AML-193 (cell line): ENCODE results near the gene FBLN7.
"Not testable (repeated sequence)": the region's sequence is repeated elsewhere in the genome, so short reads cannot be mapped to it uniquely, and the experiment has no call there.

Source experiments
- DNase-seq, 2 experiments: peaks; one replicate each; lab custom pipeline; 2025; lab: John Stamatoyannopoulos, UW

The FBLN7 gene, protein sequence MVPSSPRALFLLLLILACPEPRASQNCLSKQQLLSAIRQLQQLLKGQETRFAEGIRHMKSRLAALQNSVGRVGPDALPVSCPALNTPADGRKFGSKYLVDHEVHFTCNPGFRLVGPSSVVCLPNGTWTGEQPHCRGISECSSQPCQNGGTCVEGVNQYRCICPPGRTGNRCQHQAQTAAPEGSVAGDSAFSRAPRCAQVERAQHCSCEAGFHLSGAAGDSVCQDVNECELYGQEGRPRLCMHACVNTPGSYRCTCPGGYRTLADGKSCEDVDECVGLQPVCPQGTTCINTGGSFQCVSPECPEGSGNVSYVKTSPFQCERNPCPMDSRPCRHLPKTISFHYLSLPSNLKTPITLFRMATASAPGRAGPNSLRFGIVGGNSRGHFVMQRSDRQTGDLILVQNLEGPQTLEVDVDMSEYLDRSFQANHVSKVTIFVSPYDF

DNA sequence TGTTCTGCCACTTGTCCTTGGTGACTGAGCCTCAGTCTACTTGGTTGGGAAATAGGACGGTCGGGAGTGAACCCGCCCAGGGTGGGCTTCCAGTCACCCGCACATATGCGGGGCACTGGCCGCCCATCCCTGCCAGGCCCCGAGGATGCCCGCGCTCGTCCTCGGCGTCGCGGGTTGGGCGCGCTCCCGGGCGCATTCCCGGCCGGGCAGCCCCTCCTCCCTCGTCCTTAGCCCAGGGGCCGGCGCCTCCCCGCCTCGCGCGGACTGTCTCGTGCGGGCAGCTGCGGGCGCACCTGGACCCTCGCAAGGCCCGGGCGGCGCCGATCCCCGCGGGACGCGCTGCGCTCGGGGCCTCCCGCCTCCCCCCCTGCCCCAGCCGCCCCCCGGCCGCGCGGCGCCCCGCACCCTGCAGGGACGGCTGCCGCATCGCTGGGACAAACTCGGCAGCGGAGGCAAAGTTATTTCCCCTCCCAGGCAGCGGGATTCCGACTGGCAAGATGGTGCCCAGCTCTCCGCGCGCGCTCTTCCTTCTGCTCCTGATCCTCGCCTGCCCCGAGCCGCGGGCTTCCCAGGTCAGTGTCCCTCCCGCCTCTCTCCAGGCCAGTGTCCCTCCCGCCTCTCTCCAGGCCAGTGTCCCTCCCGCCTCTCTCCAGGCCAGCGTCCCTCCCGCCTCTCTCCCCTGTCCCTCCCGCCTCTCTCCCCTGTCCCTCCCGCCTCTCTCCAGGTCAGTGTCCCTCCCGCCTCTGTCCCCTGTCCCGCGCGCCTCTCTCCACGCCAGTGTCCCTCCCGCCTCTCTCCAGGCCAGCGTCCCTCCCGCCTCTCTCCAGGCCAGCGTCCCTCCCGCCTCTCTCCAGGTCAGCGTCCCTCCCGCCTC, at the start of gene FBLN7:
Gene FBLN7, plus strand, starts transcription at position 227 of the 874 bp plus-strand sequence. Its CDS starts 271 bp downstream, at position 498.
- no peak for DNase-seq

DNA sequence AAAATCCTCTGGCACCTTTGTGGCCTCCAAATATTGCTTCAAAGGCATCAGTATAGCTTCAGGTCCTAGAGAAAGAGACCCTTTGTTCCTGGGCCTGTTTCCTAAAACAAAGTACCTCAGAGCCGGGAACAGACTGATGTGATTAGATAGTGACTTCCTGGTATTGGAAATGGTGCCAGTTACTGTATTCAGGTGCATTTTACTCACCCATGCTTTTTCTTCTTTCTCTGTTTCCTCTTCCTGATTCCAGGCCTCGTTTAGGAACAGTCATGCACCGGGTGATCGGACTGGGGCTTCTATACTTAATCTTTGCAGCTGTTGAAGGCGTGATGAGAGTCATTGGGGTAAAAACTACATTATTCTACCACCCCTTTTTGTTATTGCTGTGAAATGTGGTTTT, 48.8 kb upstream of the FBLN7 start:
- DNase-seq: no peak

DNA sequence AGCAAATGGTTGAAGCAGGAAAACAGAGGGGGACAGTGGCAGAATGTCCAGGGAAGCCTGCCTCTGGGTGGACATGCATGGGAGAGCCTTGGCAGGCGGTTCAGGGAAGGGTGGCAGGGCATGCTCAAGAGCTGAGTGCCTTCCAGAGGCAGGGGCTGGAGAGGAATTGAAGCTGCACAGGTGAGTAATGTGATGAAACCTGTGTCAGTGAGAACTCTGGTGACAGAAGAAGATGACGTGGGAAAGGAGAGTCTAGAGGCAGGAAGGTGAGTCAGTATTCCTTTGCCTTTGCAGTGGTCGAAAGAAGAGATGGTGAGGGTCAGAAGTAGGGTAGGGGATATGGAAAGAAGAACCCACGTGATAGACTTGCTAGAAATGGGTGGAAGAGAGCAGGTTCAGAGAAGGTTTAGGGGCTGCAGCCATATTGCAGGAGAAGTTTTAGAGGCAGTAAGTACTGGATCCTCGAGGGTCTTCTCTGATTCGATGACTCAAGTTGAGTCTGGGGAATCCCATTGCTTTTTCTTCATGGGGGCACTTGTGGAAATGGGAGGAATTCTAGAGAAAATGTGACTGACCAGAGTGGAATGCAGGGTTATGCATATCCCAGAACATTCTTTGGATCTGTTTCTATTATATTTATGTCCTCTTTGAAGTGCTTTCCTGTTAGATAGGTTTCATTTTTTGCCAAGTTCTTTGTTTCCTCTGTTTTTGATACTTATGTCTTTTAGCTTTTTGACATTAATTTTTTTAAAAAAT, 45.7 kb upstream of the FBLN7 start:
- no peak for DNase-seq

DNA sequence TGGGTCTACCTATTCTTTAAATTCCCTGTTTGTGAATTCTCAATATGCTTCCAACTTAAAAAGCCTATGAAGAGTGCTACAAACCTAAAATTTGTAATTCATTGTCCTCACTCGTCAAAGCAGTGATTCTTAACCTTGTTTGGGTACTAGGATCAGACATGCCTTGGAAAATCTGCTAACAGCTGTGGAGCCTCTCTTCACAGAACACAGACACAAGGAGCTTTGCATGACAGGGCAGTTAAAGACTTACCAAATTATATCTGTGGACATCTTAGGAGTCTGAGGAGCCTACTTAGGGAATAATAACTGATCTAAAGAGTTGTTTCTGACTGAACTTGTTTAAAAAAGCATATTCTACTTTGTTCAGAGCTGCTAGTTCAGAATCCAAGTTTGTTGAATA, 45.0 kb upstream of the FBLN7 start:
- no peak for DNase-seq

DNA sequence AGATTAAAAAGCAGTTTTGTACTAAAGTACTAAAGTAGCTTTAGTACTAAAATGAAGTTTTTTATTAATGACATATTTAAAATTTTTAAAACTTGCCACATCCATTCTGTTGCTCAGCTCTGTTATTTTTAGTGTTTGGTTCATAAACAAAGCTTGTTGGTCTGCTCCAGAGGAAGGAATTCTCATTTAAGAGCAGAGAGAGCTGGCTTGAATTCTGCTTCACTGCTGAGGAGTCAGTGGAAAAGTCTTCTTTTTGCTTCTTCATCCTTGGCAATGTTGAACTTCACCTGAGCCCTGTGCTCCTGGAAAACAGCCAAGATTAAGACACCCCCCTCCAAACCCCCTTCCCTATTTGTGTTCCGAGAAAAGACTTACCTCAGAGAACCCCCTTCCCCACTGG, 42.5 kb upstream of the FBLN7 start:
- DNase-seq: no peak

DNA sequence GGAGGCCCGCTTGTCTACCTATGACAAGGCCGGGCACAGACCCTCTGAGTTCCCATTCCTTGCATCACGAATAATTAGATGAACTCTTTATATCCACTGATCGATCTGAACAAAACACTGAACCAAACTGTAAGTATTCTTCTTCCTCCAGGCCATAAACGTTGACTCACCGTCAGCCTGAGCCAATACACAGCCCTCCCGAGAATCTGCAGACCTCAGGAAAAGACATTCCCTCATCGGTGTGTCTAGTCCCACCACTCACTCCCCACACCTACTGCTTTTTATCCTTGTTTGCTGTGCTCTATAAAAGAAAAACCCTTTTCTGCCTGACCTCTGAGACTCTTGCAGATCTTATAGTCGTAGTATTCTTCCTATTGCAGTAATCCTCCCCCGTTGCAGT, 42.1 kb upstream of the FBLN7 start:
- DNase-seq: no peak

DNA sequence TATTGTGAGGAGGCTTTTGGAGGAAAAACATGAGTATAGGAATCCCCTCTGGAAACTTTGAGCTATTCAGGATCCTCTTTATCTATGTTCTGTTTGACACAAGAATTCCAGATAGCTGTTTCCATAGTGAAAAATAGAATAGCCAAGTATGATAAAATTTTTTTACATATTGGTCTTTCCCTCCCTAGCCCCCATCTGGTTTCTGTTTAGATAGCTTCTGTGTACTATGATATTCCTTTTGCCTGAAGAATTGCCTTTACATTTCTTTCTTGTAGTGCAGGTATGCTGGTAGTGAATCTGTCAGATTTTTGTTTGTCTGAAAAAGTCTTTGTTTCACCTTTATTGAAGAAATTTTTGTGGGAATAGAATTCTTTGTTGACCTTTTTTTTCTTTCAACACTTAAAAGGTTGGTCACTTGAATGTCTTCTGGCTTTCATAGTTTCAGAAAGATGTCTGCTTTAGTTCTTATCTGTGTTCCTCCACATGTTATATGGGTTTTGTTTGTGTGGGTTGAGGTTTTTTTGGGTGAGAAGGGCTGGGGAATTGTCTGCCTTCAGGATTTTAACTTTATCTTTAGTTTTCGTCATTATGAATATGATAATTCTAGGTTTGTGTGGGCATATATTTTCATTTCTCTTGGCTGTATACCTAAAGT, 29.9 kb upstream of the FBLN7 start:
- DNase-seq: no peak

DNA sequence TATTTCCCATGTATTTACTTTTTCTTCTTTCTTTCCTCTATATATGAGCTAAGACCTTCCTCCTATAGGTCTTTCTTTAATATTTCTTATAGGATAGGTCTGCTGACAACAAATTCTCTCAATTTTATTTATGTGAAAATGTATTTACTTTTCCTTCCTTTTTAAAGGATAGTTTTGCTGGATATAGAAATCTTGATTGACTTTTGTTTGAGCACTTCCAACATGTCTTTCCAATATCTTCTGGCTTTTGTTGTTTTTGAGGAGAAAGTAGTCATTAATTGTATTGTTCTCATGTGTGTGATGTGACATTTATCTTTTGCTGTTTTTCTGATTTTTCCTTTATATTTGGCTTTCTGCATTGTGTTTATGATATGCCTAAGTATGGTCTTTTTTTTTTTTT, 28.9 kb upstream of the FBLN7 start:
- no peak for DNase-seq

DNA sequence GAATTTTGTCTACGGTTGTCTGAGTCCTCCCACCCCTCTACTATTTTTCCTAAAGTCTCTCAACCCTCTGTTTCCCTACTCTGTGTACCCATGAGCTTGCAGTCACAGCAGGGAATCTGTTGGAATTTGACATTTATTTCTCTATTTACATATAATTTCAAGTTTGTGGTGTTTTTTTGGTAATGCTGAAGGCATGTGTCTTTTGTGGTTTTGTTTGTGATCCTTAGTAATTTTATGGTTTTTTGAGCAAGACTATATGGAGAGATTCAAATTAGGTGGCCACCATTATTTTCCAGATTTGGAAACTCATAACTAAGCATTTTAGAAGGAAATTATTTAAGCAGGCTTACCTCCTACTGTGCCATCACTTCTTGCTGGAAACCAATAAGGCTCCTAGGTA, 27.2 kb upstream of the FBLN7 start:
- DNase-seq: no peak

DNA sequence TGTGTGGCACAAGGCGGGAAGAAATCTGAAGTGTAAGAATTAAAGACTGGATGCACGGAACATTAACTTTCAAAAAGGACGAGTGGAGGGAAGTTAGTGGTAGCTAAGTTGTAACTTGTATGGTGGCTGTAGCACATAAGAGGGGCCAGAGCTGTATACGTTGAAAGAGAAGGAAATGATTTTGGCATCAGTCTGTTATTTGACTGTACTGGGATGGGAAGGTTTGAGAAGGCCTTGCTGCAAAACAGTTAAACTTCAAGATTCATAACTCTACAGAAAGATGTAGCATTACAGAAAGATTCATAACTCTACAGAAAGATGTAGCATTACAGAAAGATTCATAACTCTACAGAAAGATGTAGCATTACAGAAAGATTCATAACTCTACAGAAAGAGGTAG, 24.8 kb upstream of the FBLN7 start:
- DNase-seq: not testable (repeated sequence)

DNA sequence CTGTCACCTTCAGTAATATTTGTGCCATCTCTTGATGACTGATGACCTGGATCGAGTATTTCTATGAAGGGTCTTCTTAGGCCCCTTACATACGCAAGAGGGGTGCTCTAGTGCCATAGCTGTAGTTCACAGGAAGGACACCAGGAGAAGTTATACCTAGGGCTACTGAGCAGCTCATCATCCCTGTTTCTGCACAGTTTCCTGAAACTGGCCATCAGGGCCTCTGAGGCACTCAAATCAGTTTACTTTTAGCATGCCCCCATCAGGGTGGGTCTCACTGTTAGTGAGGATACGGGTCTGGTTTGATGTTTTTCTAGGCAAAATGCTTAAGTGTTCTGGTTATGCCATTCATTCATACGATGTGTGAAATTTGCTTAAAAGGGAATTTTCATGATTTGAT, 20.0 kb upstream of the FBLN7 start:
- DNase-seq: no peak

DNA sequence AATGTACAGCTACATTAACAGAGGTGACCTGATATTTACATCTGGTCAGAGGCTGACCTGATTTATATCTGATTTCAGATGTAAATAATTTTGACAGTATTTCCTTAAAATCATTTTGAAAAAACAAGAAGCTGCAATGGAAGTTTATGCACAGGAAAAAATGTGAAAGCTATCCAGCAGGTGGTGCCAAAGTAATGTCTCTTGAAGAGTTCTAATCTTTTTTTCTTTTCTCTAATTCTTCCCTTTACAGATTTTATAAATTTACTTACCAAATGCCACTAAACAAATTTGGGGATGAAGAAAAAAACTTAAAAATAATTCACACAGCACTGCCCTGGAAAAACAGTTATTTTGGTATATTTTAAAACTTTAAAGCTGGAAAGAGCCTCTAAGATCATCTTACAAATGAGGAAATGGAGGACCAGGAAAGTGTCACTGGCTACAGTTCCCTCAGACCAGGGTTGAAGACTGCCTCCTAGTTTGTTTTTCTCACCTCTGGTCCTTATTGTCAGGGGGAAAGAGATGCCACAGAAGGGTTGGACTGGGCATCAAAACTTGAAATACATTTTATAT, 16.4 kb upstream of the FBLN7 start:
- peak; percentile 67 to 83 for DNase-seq

DNA sequence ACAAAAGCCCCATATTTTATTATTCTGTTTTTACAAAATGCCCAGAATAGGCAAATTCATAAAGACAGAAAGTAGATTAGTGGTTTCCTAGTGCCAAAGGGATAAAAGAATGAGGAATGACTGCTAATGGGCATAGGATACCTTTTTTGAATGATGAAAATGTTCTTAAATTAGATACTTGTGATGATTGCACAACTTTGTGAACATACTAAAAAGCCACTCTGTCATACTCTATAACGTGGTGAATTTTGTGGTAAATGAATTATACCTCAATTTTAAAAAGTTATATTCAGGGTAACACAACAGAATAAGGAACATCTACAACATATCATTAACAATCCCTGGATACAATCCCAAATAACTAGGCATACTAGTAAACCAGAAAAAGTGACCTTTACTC, 9.1 kb upstream of the FBLN7 start:
- no peak for DNase-seq

DNA sequence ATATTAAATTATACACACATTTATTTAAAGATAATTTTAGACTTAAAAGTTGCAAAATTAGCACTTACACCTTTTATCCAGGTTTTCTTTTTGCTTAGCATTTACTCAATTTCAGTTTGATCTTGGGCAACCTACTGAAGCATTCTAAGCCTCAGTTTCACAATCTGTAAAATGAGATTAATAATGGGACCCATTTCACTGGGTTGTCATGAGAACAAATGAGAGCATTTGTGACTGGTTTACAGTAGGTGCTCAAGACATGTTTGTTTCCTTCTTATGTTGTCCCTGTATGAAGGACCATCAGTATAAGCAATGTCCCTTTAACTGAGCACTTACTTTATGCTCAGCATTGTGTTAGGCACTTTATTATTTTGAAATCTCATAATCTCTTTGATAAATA, 4.8 kb upstream of the FBLN7 start:
- no peak for DNase-seq

DNA sequence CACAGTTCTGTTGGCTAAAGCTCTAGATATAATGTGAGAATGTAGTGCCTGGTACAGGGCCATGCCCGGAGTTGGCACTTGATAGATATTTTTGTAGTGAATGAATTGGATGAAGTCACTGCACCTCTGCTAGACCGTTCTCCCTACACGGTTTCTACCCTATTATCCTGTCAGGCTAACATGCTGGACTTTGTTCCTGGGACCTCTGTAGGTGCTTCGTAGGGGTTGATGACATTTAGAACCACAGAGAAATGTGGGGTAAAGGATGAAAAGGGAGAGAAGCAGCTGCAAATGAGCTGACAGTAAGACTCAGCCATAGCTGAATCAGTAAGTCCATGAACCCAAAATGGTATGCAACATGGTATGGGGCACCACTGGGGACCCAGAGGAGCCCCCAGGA, 4.1 kb upstream of the FBLN7 start:
- DNase-seq: no peak

DNA sequence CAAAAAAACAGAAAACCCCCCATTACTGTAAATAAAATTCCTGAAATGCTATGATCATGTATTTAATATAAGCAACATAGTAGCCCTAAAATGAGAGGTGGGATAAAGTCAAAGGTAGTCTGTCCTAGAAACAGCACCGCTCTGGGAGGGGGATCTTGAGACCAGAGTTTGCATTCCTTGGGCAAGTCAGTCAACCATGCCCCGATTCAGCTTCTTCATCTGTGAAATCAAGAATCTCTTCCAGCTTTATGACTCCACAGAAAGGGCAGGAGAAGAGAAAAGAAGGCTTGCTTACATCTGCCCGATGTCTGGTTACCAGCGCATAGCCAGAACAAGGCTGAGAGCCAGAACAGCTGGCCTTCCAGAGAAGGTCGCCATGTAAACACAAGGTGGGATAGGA, 2.1 kb upstream of the FBLN7 start:
- no peak for DNase-seq

DNA sequence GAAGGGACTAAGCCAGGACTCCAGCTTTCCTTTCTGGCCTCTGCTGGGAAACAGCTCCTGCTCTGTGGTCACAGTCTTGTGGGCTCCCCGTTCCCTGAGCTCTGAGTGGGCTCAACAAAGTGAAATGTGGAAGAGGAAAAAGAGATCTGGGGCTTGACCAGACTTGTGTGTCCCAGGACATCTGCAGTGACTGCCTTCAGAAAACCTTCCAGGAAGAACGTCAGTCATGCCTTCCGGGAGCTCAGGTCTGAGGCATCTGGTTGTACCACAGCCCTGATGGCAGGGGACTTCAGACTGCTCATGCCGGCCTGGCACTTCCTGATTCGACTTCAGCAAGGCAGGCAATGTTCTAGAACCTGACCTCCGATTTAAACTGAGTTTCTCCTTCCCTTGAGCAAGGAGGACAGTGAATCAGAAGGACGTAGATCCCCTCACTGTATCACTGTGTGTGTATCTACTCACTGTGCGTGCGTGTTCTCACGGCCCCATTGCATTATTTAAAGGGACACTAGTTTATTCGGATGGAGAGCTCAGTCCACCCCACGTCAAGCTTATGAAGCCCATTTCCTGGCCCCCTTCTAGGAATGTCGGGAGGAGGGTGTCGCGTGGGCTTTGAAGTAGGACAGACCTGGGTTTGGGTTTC, 548 bp upstream of the FBLN7 start:
- DNase-seq: no peak

DNA sequence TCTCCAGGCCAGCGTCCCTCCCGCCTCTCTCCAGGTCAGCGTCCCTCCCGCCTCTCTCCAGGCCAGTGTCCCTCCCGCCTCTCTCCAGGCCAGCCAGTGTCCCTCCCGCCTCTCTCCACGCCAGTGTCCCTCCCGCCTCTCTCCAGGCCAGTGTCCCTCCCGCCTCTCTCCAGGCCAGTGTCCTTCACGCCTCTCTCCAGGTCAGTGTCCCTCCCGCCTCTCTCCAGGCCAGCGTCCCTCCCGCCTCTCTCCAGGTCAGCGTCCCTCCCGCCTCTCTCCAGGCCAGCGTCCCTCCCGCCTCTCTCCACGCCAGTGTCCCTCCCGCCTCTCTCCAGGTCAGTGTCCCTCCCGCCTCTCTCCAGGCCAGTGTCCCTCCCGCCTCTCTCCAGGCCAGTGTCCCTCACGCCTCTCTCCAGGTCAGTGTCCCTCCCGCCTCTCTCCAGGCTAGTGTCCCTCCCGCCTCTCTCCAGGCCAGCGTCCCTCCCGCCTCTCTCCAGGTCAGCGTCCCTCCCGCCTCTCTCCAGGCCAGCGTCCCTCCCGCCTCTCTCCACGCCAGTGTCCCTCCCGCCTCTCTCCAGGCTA, 939 bp downstream of the FBLN7 start:
- not testable (repeated sequence) for DNase-seq

DNA sequence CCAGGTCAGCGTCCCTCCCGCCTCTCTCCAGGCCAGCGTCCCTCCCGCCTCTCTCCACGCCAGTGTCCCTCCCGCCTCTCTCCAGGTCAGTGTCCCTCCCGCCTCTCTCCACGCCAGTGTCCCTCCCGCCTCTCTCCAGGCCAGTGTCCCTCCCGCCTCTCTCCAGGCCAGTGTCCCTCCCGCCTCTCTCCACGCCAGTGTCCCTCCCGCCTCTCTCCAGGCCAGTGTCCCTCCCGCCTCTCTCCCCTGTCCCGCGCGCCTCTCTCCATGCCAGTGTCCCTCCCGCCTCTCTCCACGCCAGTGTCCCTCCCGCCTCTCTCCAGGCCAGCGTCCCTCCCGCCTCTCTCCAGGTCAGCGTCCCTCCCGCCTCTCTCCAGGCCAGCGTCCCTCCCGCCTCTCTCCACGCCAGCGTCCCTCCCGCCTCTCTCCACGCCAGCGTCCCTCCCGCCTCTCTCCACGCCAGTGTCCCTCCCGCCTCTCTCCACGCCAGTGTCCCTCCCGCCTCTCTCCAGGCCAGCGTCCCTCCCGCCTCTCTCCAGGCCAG, 1.5 kb downstream of the FBLN7 start:
- not testable (repeated sequence) for DNase-seq

DNA sequence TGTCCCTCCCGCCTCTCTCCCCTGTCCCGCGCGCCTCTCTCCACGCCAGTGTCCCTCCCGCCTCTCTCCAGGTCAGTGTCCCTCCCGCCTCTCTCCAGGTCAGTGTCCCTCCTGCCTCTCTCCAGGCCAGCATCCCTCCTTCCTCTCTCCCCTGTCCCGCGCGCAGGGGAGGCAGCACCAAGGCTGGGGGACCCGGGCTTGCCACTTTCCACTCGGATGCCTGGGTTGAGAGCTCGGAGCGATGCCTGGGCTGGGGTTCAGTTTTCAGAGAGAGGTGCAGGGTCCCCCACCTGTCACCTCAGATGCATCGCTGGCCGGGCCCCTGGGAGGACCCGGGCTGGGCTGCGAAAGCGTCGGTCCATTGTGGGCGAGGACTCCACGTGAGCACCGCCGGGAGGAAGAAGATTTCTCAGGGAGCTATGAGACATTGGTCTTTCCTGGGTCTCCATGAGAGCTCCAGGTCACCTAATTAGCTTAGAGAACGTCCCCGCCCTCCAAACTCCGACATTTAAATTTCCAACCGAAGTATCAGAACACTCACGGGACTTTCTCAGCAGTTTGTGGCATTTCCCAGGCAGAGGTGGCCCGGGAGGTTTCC, 2.1 kb downstream of the FBLN7 start:
- DNase-seq: no peak
